A549 (cell line): ENCODE measurements around the gene TMEM129. TPM values are rescaled to one million over a fixed set of nuclear protein-coding genes. Genes with fewer than 3 reads are reported as not detected.

Source experiments
- ATAC-seq, 2 experiments: fragments of 200-7000 bp in 1 of 2; fragments of >200 bp in 1 of 2; cut with Nextera tagmentation in 1 of 2; cut with Tn5 transposase in 1 of 2; 3 replicates each; pipeline versions ENCODE4 v1.8.0 to v1.9.1; 2018 to 2020; ENCODE audit warnings: mild to moderate bottlenecking in 1 of 2, moderate library complexity in 1 of 2
- CTCF ChIA-PET: fragments of 300-600 bp; sonication (Branson Sonifier 250); formaldehyde crosslinking; extraction: SDS; loops from one replicate; lab custom pipeline; 2021; ENCODE audit warnings: antibody characterized with exemption, inconsistent platforms; lab: Yijun Ruan, JAX
- POLR2A ChIA-PET: fragments of 350-600 bp; formaldehyde crosslinking; extraction: SDS; loops from one replicate; lab custom pipeline; 2021; ENCODE audit warnings: antibody characterized with exemption, inconsistent platforms; lab: Yijun Ruan, JAX
- DNase-seq, 2 experiments: peaks; one replicate each; pipeline versions ENCODE4 v3.0.0 to v3.0.0-alpha.2; 2011 to 2016; ENCODE audit warnings: low read depth in 1 of 2, low spot score in 1 of 2
- FAIRE-seq: peaks from 2 replicates; lab custom pipeline; 2011; peaks lifted over from hg19 to GRCh38; lab: Jason Lieb, UNC
- H3K27ac ChIP-seq, 2 experiments: fragments of >200 bp; sonication (Bioruptor Twin); formaldehyde crosslinking; 3 replicates each; pipeline ENCODE4 v1.5.1; 2016 to 2017
- H3K4me1 ChIP-seq: fragments of >200 bp; sonication (Bioruptor Twin); formaldehyde crosslinking; 3 replicates; pipeline ENCODE4 v1.6.1; 2016
- H3K4me2 ChIP-seq: fragments of >200 bp; sonication (Bioruptor Twin); formaldehyde crosslinking; 3 replicates; pipeline ENCODE4 v1.6.1; 2016
- H3K4me3 ChIP-seq: fragments of >200 bp; sonication (Bioruptor Twin); formaldehyde crosslinking; 3 replicates; pipeline ENCODE4 v1.5.1; 2016
- H3K9me3 ChIP-seq: fragments of >200 bp; sonication (Bioruptor Twin); formaldehyde crosslinking; 3 replicates; pipeline ENCODE4 v1.6.1; 2016
- BCL3 ChIP-seq: fragments of >200 bp; sonication (Bioruptor Twin); formaldehyde crosslinking; IDR thresholded peaks from 3 replicates; pipeline ENCODE4 v1.6.1; 2016
- CBX8 ChIP-seq: fragments of 200-600 bp; sonication (generic); IDR thresholded peaks from 2 replicates; pipeline ENCODE4 v1.6.1; 2016
- CEBPB ChIP-seq, 2 experiments: fragments of >200 bp in 1 of 2; sonication (Bioruptor Twin) in 1 of 2; formaldehyde crosslinking in 1 of 2; IDR thresholded peaks; 2 replicates each; pipeline ENCODE4 v1.6.1; 2012 to 2016
- CHD2 ChIP-seq: fragments of 150-350 bp; IDR thresholded peaks from 2 replicates; pipeline ENCODE4 v1.6.1; 2014; ENCODE audit warnings: low read length; ENCODE audit not compliant: partially characterized antibody
- CHD4 ChIP-seq: fragments of 200-600 bp; sonication (generic); IDR thresholded peaks from 2 replicates; pipeline ENCODE4 v1.6.1; 2016; ENCODE audit warnings: antibody characterized with exemption, mild to moderate bottlenecking, borderline replicate concordance
- CTCF ChIP-seq: fragments of >200 bp; sonication (Bioruptor Twin); formaldehyde crosslinking; IDR thresholded peaks from 3 replicates; pipeline ENCODE4 v1.5.1; 2016
- E2F6 ChIP-seq: IDR thresholded peaks from 2 replicates; pipeline ENCODE4 v1.6.1; 2012; ENCODE audit warnings: low read depth, borderline replicate concordance
- EHMT2 ChIP-seq: fragments of 200-600 bp; sonication (generic); IDR thresholded peaks from 2 replicates; pipeline ENCODE4 v1.6.1; 2016; ENCODE audit warnings: antibody characterized with exemption, low read depth, mild to moderate bottlenecking, moderate library complexity
- FOSB ChIP-seq: fragments of 250-450 bp; sonication (Bioruptor Pico); IDR thresholded peaks from 2 replicates; pipeline ENCODE4 v1.5.0; 2020; ENCODE audit warnings: mild to moderate bottlenecking, moderate library complexity
- HDAC2 ChIP-seq: fragments of 200-600 bp; sonication (generic); IDR thresholded peaks from 2 replicates; pipeline ENCODE4 v1.6.1; 2016
- HES2 ChIP-seq: fragments of >200 bp; sonication (Bioruptor Twin); formaldehyde crosslinking; IDR thresholded peaks from 2 replicates; pipeline ENCODE4 v1.6.1; 2016
- HMGXB4 ChIP-seq: fragments of 250-450 bp; sonication (Bioruptor Pico); IDR thresholded peaks from 2 replicates; pipeline ENCODE4 v1.5.0; 2021; ENCODE audit warnings: mild to moderate bottlenecking, moderate library complexity, borderline replicate concordance
- HOXA7 ChIP-seq: fragments of 250-450 bp; sonication (Bioruptor Pico); IDR thresholded peaks from 2 replicates; pipeline ENCODE4 v1.5.0; 2020; ENCODE audit warnings: mild to moderate bottlenecking, moderate library complexity
- HOXB5 ChIP-seq: fragments of 250-450 bp; sonication (Bioruptor Pico); IDR thresholded peaks from 2 replicates; pipeline ENCODE4 v1.5.0; 2020; ENCODE audit warnings: mild to moderate bottlenecking, moderate library complexity
- JUN ChIP-seq, 2 experiments: fragments of >200 bp; sonication (Bioruptor Twin); formaldehyde crosslinking; IDR thresholded peaks; 2 replicates in 1 of 2; 3 replicates in 1 of 2; pipeline ENCODE4 v1.6.1; 2016 to 2017
- JUNB ChIP-seq: fragments of >200 bp; sonication (Bioruptor Twin); formaldehyde crosslinking; IDR thresholded peaks from 2 replicates; pipeline ENCODE4 v1.6.1; 2016
- KDM1A ChIP-seq: fragments of 200-600 bp; sonication (generic); IDR thresholded peaks from 2 replicates; pipeline ENCODE4 v1.6.1; 2016; ENCODE audit warnings: low read depth, mild to moderate bottlenecking
- MAFK ChIP-seq: fragments of 450-650 bp; IDR thresholded peaks from 2 replicates; pipeline ENCODE4 v1.6.1; 2014; ENCODE audit not compliant: partially characterized antibody
- MAX ChIP-seq: IDR thresholded peaks from 2 replicates; pipeline ENCODE4 v1.6.1; 2012
- NFE2L2 ChIP-seq: fragments of 150-350 bp; conservative IDR thresholded peaks from 2 replicates; pipeline ENCODE4 v1.6.1; 2014; ENCODE audit warnings: low read length
- RARB ChIP-seq: fragments of 250-450 bp; sonication (Bioruptor Pico); IDR thresholded peaks from 2 replicates; pipeline ENCODE4 v1.8.0; 2021; ENCODE audit warnings: mild to moderate bottlenecking, moderate library complexity
- RNF2 ChIP-seq: fragments of 200-600 bp; sonication (generic); IDR thresholded peaks from 2 replicates; pipeline ENCODE4 v1.6.1; 2016; ENCODE audit warnings: low read depth, mild to moderate bottlenecking, antibody characterized with exemption, moderate library complexity, borderline replicate concordance
- SMC3 ChIP-seq: fragments of >200 bp; sonication (Bioruptor Twin); formaldehyde crosslinking; IDR thresholded peaks from 3 replicates; pipeline ENCODE4 v1.6.1; 2018; ENCODE audit warnings: inconsistent platforms
- TFCP2L1 ChIP-seq: fragments of 250-450 bp; sonication (Bioruptor Pico); IDR thresholded peaks from 2 replicates; pipeline ENCODE4 v1.5.0; 2021; ENCODE audit warnings: mild to moderate bottlenecking
- USF2 ChIP-seq: fragments of 450-650 bp; IDR thresholded peaks from 2 replicates; pipeline ENCODE4 v1.6.1; 2014; ENCODE audit warnings: antibody characterized with exemption
- ZFP36 ChIP-seq: fragments of 450-650 bp; IDR thresholded peaks from 2 replicates; pipeline ENCODE4 v1.6.1; 2014; ENCODE audit warnings: borderline replicate concordance; ENCODE audit not compliant: partially characterized antibody
- ZNF302 ChIP-seq: fragments of 250-450 bp; sonication (Bioruptor Pico); IDR thresholded peaks from 2 replicates; pipeline ENCODE4 v1.9.0; 2021; ENCODE audit warnings: inconsistent platforms, mild to moderate bottlenecking, moderate library complexity
- WGBS: methylation state at CpG from one replicate; pipeline ENCODE4 v1.1.6; 2017; ENCODE audit errors: missing lambda C conversion rate; 5-methylcytosine and 5-hydroxymethylcytosine counted together
- polyA plus RNA-seq, 4 experiments: library from polyadenylated mRNA; depleted of rRNA in 3 of 4; stranded (reverse); fragments of >200 nt; fragmentation: RNase III in 1 of 4; extraction: RNeasy Plus Mini Kit Qiagen cat#74134 plus additional on column Dnase treatment in 1 of 4; gene quantifications; 2 replicates in 3 of 4; 3 replicates in 1 of 4; pipeline ENCODE4 v1.2.3, GENCODE V29; 2011 to 2017

The TMEM129 gene
- polyA plus RNA-seq, 2 of the 4 experiments (the other 2 are of a cell fraction): 12.7 to 20.4 TPM

GRCh38 chr4:1758306-1759121, 37.4 kb upstream of the TMEM129 start:
- ATAC-seq (peak in 1 of 2 experiments; percentile 3; a peak in 2 of 6 replicates), DNase-seq (no peak), FAIRE-seq (no peak)
- H3K4me3 ChIP-seq: no peak overlapping the region
- CTCF ChIA-PET: interaction anchor here (1.0 to 4.3 kb wide), 2 partner anchors 11 to 35 kb away, joined by 4 to 23 read pairs; partner anchors contain the start of gene FGFR3
- peak overlapping the region; percentile 34; the same call in 1 of the 3 replicates for H3K4me2 ChIP-seq
- TF ChIP-seq E2F6 (no peak), CTCF (no peak), SMC3 (no peak), RARB (CRISPR knock-in tag) (no peak), EHMT2 (no peak), NFE2L2 (no peak), MAX (no peak), CHD2 (no peak), HES2 (no peak), ZFP36 (no peak), JUNB (no peak)
- no peaks in the 10 kb centered on the region for H3K9me3 ChIP-seq
- POLR2A ChIA-PET: no interaction called here
- WGBS: 84% methylated on average over 9 of the region's 27 CpGs
- H3K4me1 ChIP-seq: peaks cover 21% of the 10 kb centered on the region
- H3K27ac ChIP-seq: peak overlapping the region; percentile 40 to 56; a peak in 4 of 6 replicates

- Histone ChIP-seq H3K9me3 (no peaks in the 10 kb centered on the region), H3K4me2 (peak overlapping the region; percentile 34; the same call in 2 of the 3 replicates), H3K27ac (peak overlapping the region; percentile 40 to 56; a peak in 4 of 6 replicates), H3K4me3 (no peak overlapping the region), H3K4me1 (peaks cover 22% of the 10 kb centered on the region)
- DNase-seq (no peak), FAIRE-seq (no peak), ATAC-seq (no peak)
- POLR2A ChIA-PET: no interaction called here
- 55% methylated on average over 7 of the region's 17 CpGs for WGBS
- CTCF ChIA-PET: interaction anchor here (1.0 to 4.3 kb wide), 3 partner anchors 10 to 142 kb away, joined by 3 to 23 read pairs (median 3); no protein-coding TSS in a partner anchor
- no peak for TF ChIP-seq HOXB5
- TF ChIP-seq CBX8: no peak
- no peak for TF ChIP-seq FOSB (CRISPR knock-in tag)
- TF ChIP-seq HOXA7 (CRISPR knock-in tag): no peak
- no peak for TF ChIP-seq ZNF302
- no peak for TF ChIP-seq JUNB
- TF ChIP-seq RNF2: no peak
- no peak for TF ChIP-seq HMGXB4
- no peak for TF ChIP-seq BCL3
- no peak for TF ChIP-seq HDAC2
- TF ChIP-seq USF2: no peak
- TF ChIP-seq MAFK: no peak
- no peak for TF ChIP-seq CEBPB (IDR thresholded peaks at IDR 0.05)
- no peak for TF ChIP-seq KDM1A
- TF ChIP-seq CHD4: no peak
- no peak for TF ChIP-seq JUN (IDR thresholded peaks at IDR 0.05)
- no peak for TF ChIP-seq TFCP2L1
These were observed 36.7 kb upstream of the TMEM129 start for GRCh38 chr4:1757836-1758235.
